Measurements from ENCODE around the gene AIG1.

DNA sequence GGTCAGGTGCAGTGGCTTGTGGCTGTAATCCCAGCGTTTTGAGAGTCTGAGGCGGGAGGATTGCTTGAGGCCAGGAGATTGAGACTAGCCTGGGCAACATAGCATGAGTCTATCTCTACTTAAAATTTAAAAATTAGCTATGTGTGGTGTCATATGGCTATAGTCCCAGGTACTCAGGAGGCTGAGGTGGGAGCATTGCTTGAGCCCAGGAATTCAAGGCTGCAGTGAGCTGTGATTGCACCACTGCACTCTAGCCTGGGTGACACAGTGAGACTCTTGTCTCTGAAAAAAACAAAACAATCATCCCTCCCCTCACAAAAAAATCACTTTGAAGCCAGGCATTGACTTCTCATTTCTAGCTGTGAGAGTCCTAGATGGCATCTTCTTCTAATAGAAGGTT lies 32.1 kb downstream of the AIG1 start:
- no peak for TF ChIP-seq CHD1 (IDR thresholded peaks at IDR 0.05; ENCODE audit: low read depth, low read length)
- no peak for TF ChIP-seq CTCF (conservative IDR thresholded peaks at IDR 0.05; ENCODE audit: low read depth, low read length)
- TF ChIP-seq USF2 (IDR thresholded peaks at IDR 0.05; ENCODE audit: low read depth, low read length), result no peak
